ENCODE results near the gene TSPAN9. TPM values are rescaled to one million over a fixed set of nuclear protein-coding genes. Genes with fewer than 3 reads are reported as not detected.
"Not testable (repeated sequence)": the region's sequence is repeated elsewhere in the genome, so short reads cannot be mapped to it uniquely, and the experiment has no call there.

Gene TSPAN9
- total RNA-seq, 1 experiment from 2014 or later, result 11.0 TPM

GRCh38 chr12:3042394-3042793, 34.8 kb upstream of the TSPAN9 start:
- in situ Hi-C loops (cut with HindIII; ENCODE audit: low pct_unique_long_range_greater_than_20kb, low sequenced_read_pairs), result no loop called here
- DNase-seq (ENCODE audit: low read depth), result no peak

- no peak for DNase-seq (ENCODE audit: low read depth)
- in situ Hi-C loops (cut with HindIII; ENCODE audit: low pct_unique_long_range_greater_than_20kb, low sequenced_read_pairs), result no loop called here
Measured at GRCh38 chr12:3042826-3043225, 34.4 kb upstream of the TSPAN9 start.

GRCh38 chr12:3043406-3043805, 33.8 kb upstream of the TSPAN9 start:
- in situ Hi-C loops (cut with HindIII; ENCODE audit: low pct_unique_long_range_greater_than_20kb, low sequenced_read_pairs), result no loop called here

GRCh38 chr12:3044141-3044630, 33.0 kb upstream of the TSPAN9 start:
- in situ Hi-C loops (cut with HindIII; ENCODE audit: low pct_unique_long_range_greater_than_20kb, low sequenced_read_pairs), result no loop called here
- no peak for DNase-seq (ENCODE audit: low read depth)

More at GRCh38 chr12:3043406-3043805, 33.8 kb upstream of the TSPAN9 start:
- DNase-seq (ENCODE audit: low read depth), result no peak

- DNase-seq (ENCODE audit: low read depth), result no peak
- in situ Hi-C loops (cut with HindIII; ENCODE audit: low pct_unique_long_range_greater_than_20kb, low sequenced_read_pairs), result no loop called here
Measured at GRCh38 chr12:3045494-3045893, 31.7 kb upstream of the TSPAN9 start.

- in situ Hi-C loops (cut with HindIII; ENCODE audit: low pct_unique_long_range_greater_than_20kb, low sequenced_read_pairs), result no loop called here
- no peak for DNase-seq (ENCODE audit: low read depth)
Measured at GRCh38 chr12:3045989-3046388, 31.2 kb upstream of the TSPAN9 start.

GRCh38 chr12:3046441-3047200, 30.6 kb upstream of the TSPAN9 start:
- DNase-seq (ENCODE audit: low read depth), result no peak
- in situ Hi-C loops (cut with HindIII; ENCODE audit: low pct_unique_long_range_greater_than_20kb, low sequenced_read_pairs), result no loop called here

GRCh38 chr12:3047961-3048360, 29.2 kb upstream of the TSPAN9 start:
- in situ Hi-C loops (cut with HindIII; ENCODE audit: low pct_unique_long_range_greater_than_20kb, low sequenced_read_pairs), result no loop called here
- no peak for DNase-seq (ENCODE audit: low read depth)

- no peak for DNase-seq (ENCODE audit: low read depth)
- in situ Hi-C loops (cut with HindIII; ENCODE audit: low pct_unique_long_range_greater_than_20kb, low sequenced_read_pairs), result no loop called here
Measured at GRCh38 chr12:3048540-3048939, 28.6 kb upstream of the TSPAN9 start.

GRCh38 chr12:3049176-3049575, 28.0 kb upstream of the TSPAN9 start:
- in situ Hi-C loops (cut with HindIII; ENCODE audit: low pct_unique_long_range_greater_than_20kb, low sequenced_read_pairs), result no loop called here
- no peak for DNase-seq (ENCODE audit: low read depth)

- in situ Hi-C loops (cut with HindIII; ENCODE audit: low pct_unique_long_range_greater_than_20kb, low sequenced_read_pairs), result no loop called here
Measured at GRCh38 chr12:3049611-3050249, 27.4 kb upstream of the TSPAN9 start.

GRCh38 chr12:3054374-3054773, 22.8 kb upstream of the TSPAN9 start:
- in situ Hi-C loops (cut with HindIII; ENCODE audit: low pct_unique_long_range_greater_than_20kb, low sequenced_read_pairs), result no loop called here
- no peak for DNase-seq (ENCODE audit: low read depth)

More at GRCh38 chr12:3049611-3050249, 27.4 kb upstream of the TSPAN9 start:
- DNase-seq (ENCODE audit: low read depth), result no peak

- in situ Hi-C loops (cut with HindIII; ENCODE audit: low pct_unique_long_range_greater_than_20kb, low sequenced_read_pairs), result no loop called here
- no peak for DNase-seq (ENCODE audit: low read depth)
Measured at GRCh38 chr12:3055026-3055703, 22.0 kb upstream of the TSPAN9 start.

GRCh38 chr12:3055704-3056467, 21.3 kb upstream of the TSPAN9 start:
- in situ Hi-C loops (cut with HindIII; ENCODE audit: low pct_unique_long_range_greater_than_20kb, low sequenced_read_pairs), result no loop called here
- DNase-seq (ENCODE audit: low read depth), result no peak

- in situ Hi-C loops (cut with HindIII; ENCODE audit: low pct_unique_long_range_greater_than_20kb, low sequenced_read_pairs), result no loop called here
- no peak for DNase-seq (ENCODE audit: low read depth)
Measured at GRCh38 chr12:3061059-3061458, 16.1 kb upstream of the TSPAN9 start.

- no peak for DNase-seq (ENCODE audit: low read depth)
- in situ Hi-C loops (cut with HindIII; ENCODE audit: low pct_unique_long_range_greater_than_20kb, low sequenced_read_pairs), result no loop called here
Measured at GRCh38 chr12:3061501-3062215, 15.5 kb upstream of the TSPAN9 start.

- in situ Hi-C loops (cut with HindIII; ENCODE audit: low pct_unique_long_range_greater_than_20kb, low sequenced_read_pairs), result no loop called here
- DNase-seq (ENCODE audit: low read depth), result no peak
Measured at GRCh38 chr12:3065300-3065699, 11.9 kb upstream of the TSPAN9 start.

GRCh38 chr12:3065846-3066245, 11.3 kb upstream of the TSPAN9 start:
- in situ Hi-C loops (cut with HindIII; ENCODE audit: low pct_unique_long_range_greater_than_20kb, low sequenced_read_pairs); DNase-seq (ENCODE audit: low read depth): not testable (repeated sequence)
